Caco-2 (cell line): ENCODE data around the gene FIZ1. TPM values are rescaled to one million over a fixed set of nuclear protein-coding genes. Genes with fewer than 3 reads are reported as not detected.

Source experiments
- BruUV-seq: library from RNA; stranded (reverse); fragments of 400-500 nt; replicated peaks from 2 replicates; lab custom pipeline; 2021; lab: Mats Ljungman, UMichigan
- CTCF ChIA-PET: fragments of 300-600 bp; sonication (Branson Sonifier 250); formaldehyde crosslinking; loops from one replicate; lab custom pipeline; 2022; ENCODE audit warnings: antibody characterized with exemption; lab: Charles Lee
- POLR2A ChIA-PET: fragments of 300-600 bp; sonication (Branson Sonifier 250); formaldehyde crosslinking; loops from one replicate; lab custom pipeline; 2022; ENCODE audit warnings: antibody characterized with exemption; lab: Charles Lee
- DNase-seq, 2 experiments: peaks; one replicate each; pipeline versions ENCODE4 v3.0.0 to v3.0.0-alpha.2; 2020 to 2022
- H3K27me3 ChIP-seq: replicated peaks from 2 replicates; pipeline ENCODE4 v1.6.0; 2011; ENCODE audit warnings: low read length; ENCODE audit not compliant: control insufficient read depth, insufficient read depth
- H3K36me3 ChIP-seq: 2 replicates; pipeline ENCODE4 v1.5.1; 2011; ENCODE audit warnings: low read length; ENCODE audit not compliant: control insufficient read depth, insufficient read depth
- H3K4me1 ChIP-seq: fragments of 250-450 bp; sonication (Bioruptor Pico); 2 replicates; pipeline ENCODE4 v1.5.1; 2020; ENCODE audit warnings: mild to moderate bottlenecking
- H3K4me3 ChIP-seq: 2 replicates; pipeline ENCODE4 v1.5.1; 2011; ENCODE audit warnings: low read depth, mild to moderate bottlenecking, control low read depth, low read length
- H3K9me3 ChIP-seq: fragments of 250-450 bp; sonication (Bioruptor Pico); 2 replicates; pipeline ENCODE4 v1.5.1; 2020; ENCODE audit warnings: mild to moderate bottlenecking, moderate library complexity
- H3K27ac Mint-ChIP-seq: one replicate; pipeline ENCODE4 v1.8.0; 2022; ENCODE audit warnings: mixed read lengths; ENCODE audit not compliant: unreplicated experiment
- H3K27me3 Mint-ChIP-seq: one replicate; pipeline ENCODE4 v1.8.0; 2022; ENCODE audit warnings: mixed read lengths; ENCODE audit not compliant: insufficient read depth, unreplicated experiment
- H3K36me3 Mint-ChIP-seq: one replicate; pipeline ENCODE4 v1.8.0; 2022; ENCODE audit warnings: mild to moderate bottlenecking, mixed read lengths; ENCODE audit not compliant: insufficient read depth, unreplicated experiment
- H3K4me1 Mint-ChIP-seq: one replicate; pipeline ENCODE4 v1.8.0; 2022; ENCODE audit warnings: low read depth, mixed read lengths; ENCODE audit not compliant: unreplicated experiment
- H3K4me3 Mint-ChIP-seq: one replicate; pipeline ENCODE4 v1.8.0; 2022; ENCODE audit warnings: mild to moderate bottlenecking, moderate library complexity, mixed read lengths; ENCODE audit not compliant: unreplicated experiment
- H3K9me3 Mint-ChIP-seq: one replicate; pipeline ENCODE4 v1.8.0; 2022; ENCODE audit warnings: mixed read lengths; ENCODE audit not compliant: unreplicated experiment
- CTCF ChIP-seq, 2 experiments: fragments of 200-600 bp in 1 of 2; IDR thresholded peaks; 1 replicate in 1 of 2; 2 replicates in 1 of 2; pipeline versions ENCODE4 v1.5.1 to v1.8.0; 2011 to 2022; ENCODE audit warnings: antibody characterized with exemption in 1 of 2, control low read depth in 1 of 2, inconsistent platforms in 1 of 2, low read depth in 1 of 2, low read length in 1 of 2, mild to moderate bottlenecking in 1 of 2, moderate library complexity in 1 of 2; ENCODE audit not compliant: insufficient read depth in 1 of 2, severe bottlenecking in 1 of 2, unreplicated experiment in 1 of 2
- intact Hi-C: fragments of 100-400 bp; cut with micrococcal nuclease; formaldehyde crosslinking; loops from one replicate; pipeline ENCODE4 v1.10.0; 2022; ENCODE audit not compliant: unreplicated experiment
- total RNA-seq: library from RNA; stranded (reverse); gene quantifications from 2 replicates; pipeline ENCODE4 v1.2.3, GENCODE V29; 2022

FIZ1 gene
- total RNA-seq, 1 experiment from 2014 or later = 27.2 TPM

- Histone ChIP-seq H3K9me3 (no peaks in the 10 kb centered on the region), H3K27me3 (no peaks in the 10 kb centered on the region), H3K36me3 (no peaks in the 10 kb centered on the region; the same call in none of the 2 replicates), H3K4me1 (peaks cover 5% of the 10 kb centered on the region), H3K4me3 (peak overlapping the region; percentile 70)
- Mint-ChIP-seq H3K27me3 (no peaks in the 10 kb centered on the region), H3K4me1 (peaks cover 17% of the 10 kb centered on the region), H3K9me3 (peaks cover 9% of the 10 kb centered on the region), H3K4me3 (peak overlapping the region; percentile 87), H3K36me3 (peaks cover 60% of the 10 kb centered on the region), H3K27ac (no peak overlapping the region)
- TF ChIP-seq CTCF (IDR thresholded peaks at IDR 0.05; ENCODE audit: insufficient read depth in 1 of 2, low read depth in 1 of 2, low read length in 1 of 2, severe bottlenecking in 1 of 2, unreplicated experiment in 1 of 2) = no peak
- no peak for DNase-seq
- BruUV-seq = no TSS peak
- CTCF ChIA-PET = no interaction called here
- POLR2A ChIA-PET = interaction anchor here (2.6 kb wide), 1 partner anchor 14 kb away, joined by 21 read pairs; no protein-coding TSS in a partner anchor
- intact Hi-C loops = no loop called here
These were observed 1.8 kb upstream of the FIZ1 start for GRCh38 chr19:55601084-55601483.

GRCh38 chr19:55600662-55601028 is 1.3 kb upstream of the FIZ1 start:
- peaks cover 5% of the 10 kb centered on the region for H3K4me1 ChIP-seq
- no peaks in the 10 kb centered on the region for H3K9me3 ChIP-seq
- DNase-seq = no peak
- no peak for TF ChIP-seq CTCF (IDR thresholded peaks at IDR 0.05; ENCODE audit: insufficient read depth in 1 of 2, low read depth in 1 of 2, low read length in 1 of 2, severe bottlenecking in 1 of 2, unreplicated experiment in 1 of 2)
- H3K9me3 Mint-ChIP-seq = peaks cover 9% of the 10 kb centered on the region
- CTCF ChIA-PET = no interaction called here
- no peaks in the 10 kb centered on the region; the same call in none of the 2 replicates for H3K36me3 ChIP-seq
- H3K27me3 ChIP-seq = no peaks in the 10 kb centered on the region
- POLR2A ChIA-PET = interaction anchor here (2.6 kb wide), 1 partner anchor 14 kb away, joined by 21 read pairs; no protein-coding TSS in a partner anchor
- H3K27me3 Mint-ChIP-seq = no peaks in the 10 kb centered on the region
- H3K4me3 ChIP-seq = peak overlapping the region; percentile 70
- intact Hi-C loops = no loop called here
- no TSS peak for BruUV-seq
- peak overlapping the region; percentile 87 for H3K4me3 Mint-ChIP-seq
- H3K27ac Mint-ChIP-seq = no peak overlapping the region
- H3K4me1 Mint-ChIP-seq = peaks cover 14% of the 10 kb centered on the region
- peaks cover 60% of the 10 kb centered on the region for H3K36me3 Mint-ChIP-seq

GRCh38 chr19:55599842-55600661 is 735 bp upstream of the FIZ1 start, which contains the start of gene ZNF524:
ZNF524 (plus strand) TSS chr19:55600288; CDS start chr19:55602113, 1,825 bp downstream.
- peaks cover 5% of the 10 kb centered on the region for H3K4me1 ChIP-seq
- H3K27ac Mint-ChIP-seq = peak within 1 kb of the TSS; percentile 98
- peaks cover 9% of the 10 kb centered on the region for H3K9me3 Mint-ChIP-seq
- H3K27me3 Mint-ChIP-seq = no peaks in the 10 kb centered on the region
- ChIA-PET CTCF (interaction anchor here (1.1 to 2.0 kb wide), 5 partner anchors 19 to 133 kb away, joined by 3 to 14 read pairs (median 6); partner anchors contain the start of gene ZNF579), POLR2A (interaction anchor here (0.5 to 2.6 kb wide), 18 partner anchors 13 to 1409 kb away, joined by 3 to 27 read pairs (median 6); partner anchors contain the start of genes HSPBP1, ISOC2, KMT5C and TMEM238)
- TF ChIP-seq CTCF (IDR thresholded peaks at IDR 0.05; ENCODE audit: insufficient read depth in 1 of 2, low read depth in 1 of 2, low read length in 1 of 2, severe bottlenecking in 1 of 2, unreplicated experiment in 1 of 2) = no peak
- peaks cover 3% of the 10 kb centered on the region for H3K36me3 ChIP-seq
- H3K36me3 Mint-ChIP-seq = peaks cover 62% of the 10 kb centered on the region
- peaks cover 14% of the 10 kb centered on the region for H3K4me1 Mint-ChIP-seq
- BruUV-seq = TSS peak; percentile 24
- H3K9me3 ChIP-seq = no peaks in the 10 kb centered on the region
- H3K27me3 ChIP-seq = no peaks in the 10 kb centered on the region
- intact Hi-C loops = loop anchor here (1.0 kb wide), 3 partner anchors 13 to 24 kb away; partner anchors contain the start of gene ZNF784
- H3K4me3 ChIP-seq = peak within 1 kb of the TSS; percentile 70
- peak within 1 kb of the TSS; percentile 87 for H3K4me3 Mint-ChIP-seq
- DNase-seq = peak; percentile 89 to 92
